Inferior parietal cortex (tissue), 1 donor: Measurements from ENCODE around the gene PLCD3.

Experiments used
- DNase-seq: peaks from one replicate; pipeline ENCODE4 v3.0.0-alpha.2; 2016; ENCODE audit errors: extremely low spot score

Gene PLCD3

GRCh38 chr17:45117848-45118646 lies 14.3 kb downstream of the PLCD3 start:
- no peak for DNase-seq

- no peak for DNase-seq
These were observed 15.0 kb downstream of the PLCD3 start for GRCh38 chr17:45117334-45117733.

- DNase-seq: no peak
These were observed 15.8 kb downstream of the PLCD3 start for GRCh38 chr17:45116434-45117016.

GRCh38 chr17:45115871-45116270 lies 16.4 kb downstream of the PLCD3 start:
- DNase-seq: no peak

- DNase-seq: no peak
These were observed 17.2 kb downstream of the PLCD3 start for GRCh38 chr17:45115015-45115625.

GRCh38 chr17:45114117-45114932 lies 18.0 kb downstream of the PLCD3 start:
- no peak for DNase-seq

- DNase-seq: no peak
These were observed 18.9 kb downstream of the PLCD3 start for GRCh38 chr17:45113424-45113754.

GRCh38 chr17:45112559-45113423 lies 19.5 kb downstream of the PLCD3 start:
- DNase-seq: no peak

GRCh38 chr17:45111850-45112249 lies 20.5 kb downstream of the PLCD3 start:
- no peak for DNase-seq

GRCh38 chr17:45110676-45111611 lies 21.4 kb downstream of the PLCD3 start:
- DNase-seq: no peak

- no peak for DNase-seq
These were observed 23.5 kb downstream of the PLCD3 start for GRCh38 chr17:45108595-45109521.

- DNase-seq: no peak
These were observed 24.3 kb downstream of the PLCD3 start for GRCh38 chr17:45108051-45108450.

- DNase-seq: no peak
These were observed 24.9 kb downstream of the PLCD3 start for GRCh38 chr17:45107293-45108010.

- no peak for DNase-seq
These were observed 25.7 kb downstream of the PLCD3 start for GRCh38 chr17:45106582-45106981.

GRCh38 chr17:45106096-45106495 lies 26.2 kb downstream of the PLCD3 start:
- no peak for DNase-seq

- no peak for DNase-seq
These were observed 27.2 kb downstream of the PLCD3 start for GRCh38 chr17:45104907-45105624.

GRCh38 chr17:45104497-45104896 lies 27.8 kb downstream of the PLCD3 start:
- DNase-seq: no peak

- DNase-seq: no peak
These were observed 28.3 kb downstream of the PLCD3 start for GRCh38 chr17:45104029-45104428.
